Thyroid gland (tissue), 4 donors: ENCODE measurements around the gene PCBP3. TPM values are rescaled to one million over a fixed set of nuclear protein-coding genes. Genes with fewer than 3 reads are reported as not detected.

ENCODE experiments used
- DNase-seq, 2 donors: peaks; one replicate each; pipeline ENCODE4 v3.0.0-alpha.2; 2019
- H3K27ac ChIP-seq, 3 donors: fragments of 200-600 bp; sonication (generic); 1 replicate in 2 of 3; 2 replicates in 1 of 3; pipeline ENCODE4 v1.5.1; 2016 to 2019; ENCODE audit warnings: mild to moderate bottlenecking in 1 of 3, moderate library complexity in 1 of 3
- H3K27me3 ChIP-seq: fragments of 200-600 bp; sonication (generic); one replicate; pipeline ENCODE4 v1.5.1; 2019
- H3K36me3 ChIP-seq, 2 donors: fragments of 200-600 bp; sonication (generic); one replicate each; pipeline ENCODE4 v1.5.1; 2016 to 2019
- H3K4me1 ChIP-seq, 2 donors: fragments of 200-600 bp; sonication (generic); one replicate each; pipeline ENCODE4 v1.5.1; 2017 to 2019
- H3K4me3 ChIP-seq, 3 donors: fragments of 200-600 bp; sonication (generic); replicated peaks in 1 of 3; 1 replicate in 2 of 3; 2 replicates in 1 of 3; pipeline ENCODE4 v1.5.1; 2016; ENCODE audit warnings: mild to moderate bottlenecking in 1 of 3
- H3K9me3 ChIP-seq: fragments of 200-600 bp; sonication (generic); one replicate; pipeline ENCODE4 v1.5.1; 2017
- POLR2A ChIP-seq, 2 donors: fragments of 450-650 bp; IDR thresholded peaks; one replicate each; pipeline ENCODE4 v1.6.1; 2017; ENCODE audit warnings: antibody characterized with exemption in 2 of 2, mild to moderate bottlenecking in 2 of 2, moderate library complexity in 1 of 2
- WGBS, 2 donors: methylation state at CpG; one replicate each; pipeline ENCODE4 v1.1.5; 2017; 5-methylcytosine and 5-hydroxymethylcytosine counted together
- intact Hi-C: fragments of 100-400 bp; cut with DNase I; formaldehyde crosslinking; loops from one replicate; pipeline ENCODE4 v1.15.1; 2023
- total RNA-seq, 4 donors: library from RNA; depleted of rRNA; stranded (reverse); fragments of >200 nt; gene quantifications; one replicate each; pipeline ENCODE4 v1.2.3, GENCODE V29; 2016
- TF ChIP-seq, protein P1 (sequence below), 6 experiments: fragments of 200-600 bp in 3 of 6; fragments of 450-650 bp in 3 of 6; sonication (generic) in 3 of 6; IDR thresholded peaks; one replicate each; pipeline ENCODE4 v1.5.1; 2016 to 2019; ENCODE audit warnings: antibody characterized with exemption in 6 of 6, mild to moderate bottlenecking in 2 of 6, inconsistent platforms in 1 of 6, moderate library complexity in 1 of 6

The PCBP3 gene
- total RNA-seq, 4 donors from 2014 or later = 0.33 to 0.98 (median 0.54) TPM; not detected in 1

GRCh38 chr21:45902292-45902995 is 258.9 kb downstream of the PCBP3 start:
- Histone ChIP-seq H3K27me3 (no peaks in the 10 kb centered on the region), H3K27ac (no peak overlapping the region), H3K4me3 (no peak overlapping the region), H3K9me3 (no peaks in the 10 kb centered on the region), H3K4me1 (no peaks in the 10 kb centered on the region), H3K36me3 (no peaks in the 10 kb centered on the region)
- TF ChIP-seq POLR2A (IDR thresholded peaks at IDR 0.05) = no peak
- TF ChIP-seq, protein P1, sequence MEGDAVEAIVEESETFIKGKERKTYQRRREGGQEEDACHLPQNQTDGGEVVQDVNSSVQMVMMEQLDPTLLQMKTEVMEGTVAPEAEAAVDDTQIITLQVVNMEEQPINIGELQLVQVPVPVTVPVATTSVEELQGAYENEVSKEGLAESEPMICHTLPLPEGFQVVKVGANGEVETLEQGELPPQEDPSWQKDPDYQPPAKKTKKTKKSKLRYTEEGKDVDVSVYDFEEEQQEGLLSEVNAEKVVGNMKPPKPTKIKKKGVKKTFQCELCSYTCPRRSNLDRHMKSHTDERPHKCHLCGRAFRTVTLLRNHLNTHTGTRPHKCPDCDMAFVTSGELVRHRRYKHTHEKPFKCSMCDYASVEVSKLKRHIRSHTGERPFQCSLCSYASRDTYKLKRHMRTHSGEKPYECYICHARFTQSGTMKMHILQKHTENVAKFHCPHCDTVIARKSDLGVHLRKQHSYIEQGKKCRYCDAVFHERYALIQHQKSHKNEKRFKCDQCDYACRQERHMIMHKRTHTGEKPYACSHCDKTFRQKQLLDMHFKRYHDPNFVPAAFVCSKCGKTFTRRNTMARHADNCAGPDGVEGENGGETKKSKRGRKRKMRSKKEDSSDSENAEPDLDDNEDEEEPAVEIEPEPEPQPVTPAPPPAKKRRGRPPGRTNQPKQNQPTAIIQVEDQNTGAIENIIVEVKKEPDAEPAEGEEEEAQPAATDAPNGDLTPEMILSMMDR (IDR thresholded peaks at IDR 0.05) = no peak
- intact Hi-C loops = no loop called here
- WGBS, 2 donors = 88 to 93% methylated on average over 16 to 18 of the region's 19 CpGs
- no peak for DNase-seq

- DNase-seq = no peak
- no peaks in the 10 kb centered on the region for H3K4me1 ChIP-seq
- no peak for TF ChIP-seq POLR2A (IDR thresholded peaks at IDR 0.05)
- TF ChIP-seq, protein P1 (IDR thresholded peaks at IDR 0.05) = no peak
- intact Hi-C loops = no loop called here
- H3K4me3 ChIP-seq = no peak overlapping the region
- no peaks in the 10 kb centered on the region for H3K36me3 ChIP-seq
- no peak overlapping the region for H3K27ac ChIP-seq
- no peaks in the 10 kb centered on the region for H3K27me3 ChIP-seq
- WGBS, 2 donors = 85 to 93% methylated on average over 10 to 12 of the region's 12 CpGs
- no peaks in the 10 kb centered on the region for H3K9me3 ChIP-seq
Observed at GRCh38 chr21:45905196-45905595, 261.7 kb downstream of the PCBP3 start.

DNA sequence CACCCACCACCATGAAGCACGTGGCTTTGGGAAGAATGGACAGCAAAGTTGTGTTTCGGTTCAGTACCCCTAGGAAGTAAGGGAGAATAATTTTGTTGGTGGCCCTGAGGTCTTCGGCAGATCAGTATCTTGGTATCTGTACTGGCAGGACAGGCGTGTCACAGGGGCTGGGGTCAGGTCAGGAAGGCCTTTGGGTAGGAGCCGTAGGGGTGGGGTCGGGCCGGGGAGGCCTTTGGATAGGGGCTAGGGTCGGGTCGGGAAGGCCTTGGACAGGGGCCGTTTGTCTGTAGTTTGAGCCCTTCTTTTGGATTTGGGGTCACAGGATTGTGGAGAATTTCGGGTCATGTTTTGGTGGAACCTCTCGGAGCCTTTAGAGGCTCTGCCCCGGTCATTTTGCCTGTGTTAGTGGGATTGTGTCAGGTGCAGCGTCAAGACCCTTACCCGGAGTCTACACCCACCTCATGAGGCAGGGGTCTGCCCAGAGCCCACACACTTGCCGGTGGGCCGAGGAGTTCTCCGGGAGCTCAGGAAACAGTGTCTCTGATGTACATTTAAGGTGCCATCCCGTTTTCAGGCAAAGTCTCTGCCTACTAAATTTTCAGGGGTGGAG is 262.8 kb downstream of the PCBP3 start:
- Histone ChIP-seq H3K4me3 (no peak overlapping the region), H3K9me3 (no peaks in the 10 kb centered on the region), H3K27ac (no peak overlapping the region), H3K4me1 (no peaks in the 10 kb centered on the region), H3K27me3 (no peaks in the 10 kb centered on the region), H3K36me3 (no peaks in the 10 kb centered on the region)
- WGBS, 2 donors = 90% methylated on average over 19 of the region's 19 CpGs
- no peak for DNase-seq
- intact Hi-C loops = no loop called here
- no peak for TF ChIP-seq POLR2A (IDR thresholded peaks at IDR 0.05)
- TF ChIP-seq, protein P1 (IDR thresholded peaks at IDR 0.05) = no peak

DNA sequence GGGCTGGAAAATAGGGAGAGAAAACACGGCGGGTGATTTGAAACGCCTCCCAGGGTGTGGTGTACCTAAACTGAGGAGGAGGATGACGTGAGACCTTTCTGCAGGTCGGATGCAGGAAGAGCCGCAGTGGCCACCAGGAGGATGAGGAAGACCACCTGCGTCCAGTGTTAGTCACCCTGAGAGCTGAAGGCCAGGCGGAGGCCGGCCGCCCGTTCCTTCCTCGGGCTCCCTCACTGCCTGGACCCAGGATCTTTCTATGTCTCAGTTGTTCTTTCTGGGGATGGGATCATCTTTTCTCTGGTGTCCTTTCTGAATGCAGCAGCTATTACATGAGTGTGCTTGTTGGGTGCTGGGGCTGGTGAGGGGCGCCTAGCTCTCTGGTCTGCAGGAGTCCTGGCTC is 263.3 kb downstream of the PCBP3 start:
- TF ChIP-seq, protein P1 (IDR thresholded peaks at IDR 0.05) = no peak
- no peak for TF ChIP-seq POLR2A (IDR thresholded peaks at IDR 0.05)
- Histone ChIP-seq H3K27me3 (no peaks in the 10 kb centered on the region), H3K36me3 (no peaks in the 10 kb centered on the region), H3K4me1 (no peaks in the 10 kb centered on the region), H3K4me3 (no peak overlapping the region), H3K27ac (no peak overlapping the region), H3K9me3 (no peaks in the 10 kb centered on the region)
- WGBS, 2 donors = 94 to 95% methylated on average over 13 of the region's 13 CpGs
- intact Hi-C loops = no loop called here
- no peak for DNase-seq

GRCh38 chr21:45908536-45909237 is 265.2 kb downstream of the PCBP3 start:
- Histone ChIP-seq H3K4me1 (no peaks in the 10 kb centered on the region), H3K4me3 (no peak overlapping the region), H3K36me3 (no peaks in the 10 kb centered on the region), H3K27me3 (no peaks in the 10 kb centered on the region), H3K27ac (no peak overlapping the region), H3K9me3 (no peaks in the 10 kb centered on the region)
- intact Hi-C loops = no loop called here
- 89 to 93% methylated on average over 23 to 27 of the region's 27 CpGs for WGBS, 2 donors
- DNase-seq = no peak
- TF ChIP-seq, protein P1 (IDR thresholded peaks at IDR 0.05) = no peak
- TF ChIP-seq POLR2A (IDR thresholded peaks at IDR 0.05) = no peak
